ENCODE results near the gene LYZL2.
"Not testable (repeated sequence)": the region's sequence is repeated elsewhere in the genome, so short reads cannot be mapped to it uniquely, and the experiment has no call there.

GRCh38 chr10:30626196-30626595 lies 3.4 kb downstream of the LYZL2 start:
- not testable (repeated sequence) for TF ChIP-seq POLR2AphosphoS5 (IDR thresholded peaks at IDR 0.05; ENCODE audit: borderline replicate concordance, low read depth, low read length); FOXP2 (optimal IDR thresholded peaks at IDR 0.05; ENCODE audit: control extremely low read depth, extremely low read length, insufficient read depth); EZH2 (IDR thresholded peaks at IDR 0.05)
